HL-60/S4 (cell line): ENCODE data around the gene CYB5D1.

Experiments used
- in situ Hi-C: fragments of 300-500 bp; cut with MboI; formaldehyde crosslinking; loops from 2 replicates; pipeline ENCODE4 v1.14.3; 2022; ENCODE audit warnings: low sequenced_read_pairs

The CYB5D1 gene

DNA sequence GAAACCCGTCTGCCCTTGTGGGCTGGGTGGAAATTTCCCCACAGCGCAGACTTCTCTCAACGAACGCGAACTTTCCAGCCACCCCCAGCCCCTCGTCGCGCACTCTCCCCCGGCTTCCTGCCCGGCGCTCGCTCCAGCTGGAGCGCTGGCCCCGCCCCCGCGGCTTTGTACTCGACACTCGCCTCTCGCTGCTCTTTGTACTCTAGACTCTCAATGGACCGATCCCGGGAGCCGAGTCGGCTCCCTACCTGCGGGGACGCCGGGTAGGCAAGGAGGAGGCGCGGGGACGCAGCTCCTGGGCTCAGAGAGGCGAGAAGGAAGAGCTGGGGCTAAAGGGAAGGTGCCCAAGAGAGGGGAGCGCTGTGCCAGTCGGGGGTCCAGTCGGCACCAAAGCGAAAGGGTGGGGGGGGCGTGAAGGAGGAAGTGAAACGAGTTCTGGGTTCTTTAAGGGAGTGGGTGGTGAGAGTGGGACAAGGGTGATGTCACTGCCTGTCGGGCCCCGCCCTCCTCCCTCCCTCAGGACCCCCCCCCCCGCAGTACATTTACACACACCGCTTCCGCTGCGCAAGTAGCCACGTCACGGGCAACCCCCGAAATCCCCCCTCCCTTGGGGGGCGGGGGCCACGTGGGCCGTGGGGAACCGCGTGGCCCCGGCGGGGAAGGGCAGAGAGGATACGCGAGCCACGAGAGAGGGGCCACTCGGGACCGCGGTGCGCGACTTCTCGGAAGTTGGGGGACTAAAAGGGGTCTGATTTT, 14.1 kb upstream of the CYB5D1 start:
- in situ Hi-C loops: no loop called here

DNA sequence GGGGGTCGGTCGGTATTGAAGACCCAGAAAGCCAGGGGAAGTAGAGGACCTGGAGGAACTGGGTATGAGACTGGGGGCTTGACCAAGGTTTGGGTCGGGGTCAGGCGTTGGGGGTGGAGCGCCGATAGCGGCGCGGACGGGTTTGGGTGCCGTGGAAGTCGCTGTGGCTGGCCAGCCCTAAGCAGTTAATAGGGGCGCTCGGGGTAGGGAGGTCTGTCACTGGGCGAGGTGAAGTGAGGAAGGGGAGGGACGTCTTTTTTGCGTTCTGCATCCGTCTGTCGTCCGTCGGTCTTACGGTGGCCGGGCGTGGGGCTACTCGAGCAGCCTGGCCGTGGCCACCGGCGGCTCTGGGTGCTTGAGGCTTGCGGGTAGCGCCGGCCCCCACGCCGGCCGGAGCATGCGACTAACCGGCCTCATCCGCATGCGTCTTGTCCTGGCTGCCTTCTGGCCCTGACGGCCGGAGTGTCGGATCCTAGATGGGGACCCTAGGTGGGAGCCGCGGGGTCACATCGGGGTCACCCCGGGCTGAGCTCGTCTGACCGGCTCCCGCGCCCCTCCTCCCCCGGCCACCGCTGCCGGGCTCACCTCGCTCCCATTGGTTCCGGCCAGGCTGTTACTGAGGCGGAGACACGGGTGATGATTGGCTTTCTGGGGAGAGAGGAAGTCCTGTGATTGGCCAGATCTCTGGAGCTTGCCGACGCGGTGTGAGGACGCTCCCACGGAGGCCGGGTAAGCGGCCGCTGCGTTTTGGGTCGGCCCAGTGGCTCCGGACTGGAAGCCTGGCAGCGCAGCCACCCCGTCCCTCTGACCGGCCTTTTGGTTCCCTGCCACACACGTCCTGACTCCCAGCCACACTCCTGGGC, 13.3 kb upstream of the CYB5D1 start:
- in situ Hi-C loops: no loop called here

DNA sequence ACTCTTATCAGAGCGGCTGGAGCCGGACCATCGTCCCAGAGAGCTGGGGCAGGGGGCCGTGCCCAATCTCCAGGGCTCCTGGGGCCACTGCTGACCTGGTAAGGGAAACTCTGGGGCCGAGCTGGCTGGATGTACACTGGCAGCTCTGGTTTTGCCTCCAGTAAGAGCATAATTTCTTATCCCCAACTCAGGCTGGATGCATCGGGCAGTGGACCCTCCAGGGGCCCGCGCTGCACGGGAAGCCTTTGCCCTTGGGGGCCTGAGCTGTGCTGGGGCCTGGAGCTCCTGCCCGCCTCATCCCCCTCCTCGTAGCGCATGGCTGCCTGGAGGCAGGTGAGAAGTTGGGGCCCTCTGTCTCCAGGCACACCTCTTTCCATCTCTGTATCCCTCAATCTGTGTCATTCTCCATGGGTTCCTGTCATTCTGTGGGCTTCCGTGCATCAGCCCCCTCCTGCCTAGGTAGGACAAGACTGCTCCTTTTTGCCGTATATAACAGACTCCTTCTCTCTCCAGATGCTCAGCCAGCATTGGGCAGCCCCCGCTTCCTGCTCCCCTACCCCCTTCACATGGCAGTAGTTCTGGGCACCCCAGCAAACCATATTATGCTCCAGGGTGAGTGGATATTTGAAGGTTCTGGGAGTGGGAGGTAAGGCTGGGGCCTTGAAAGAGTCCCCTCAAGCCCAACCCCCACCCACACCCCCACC, 12.3 kb upstream of the CYB5D1 start:
- in situ Hi-C loops: no loop called here

- in situ Hi-C loops: no loop called here
Measured at GRCh38 chr17:7846063-7846735, 11.6 kb upstream of the CYB5D1 start.

GRCh38 chr17:7846765-7847661, 10.8 kb upstream of the CYB5D1 start:
- in situ Hi-C loops: no loop called here

DNA sequence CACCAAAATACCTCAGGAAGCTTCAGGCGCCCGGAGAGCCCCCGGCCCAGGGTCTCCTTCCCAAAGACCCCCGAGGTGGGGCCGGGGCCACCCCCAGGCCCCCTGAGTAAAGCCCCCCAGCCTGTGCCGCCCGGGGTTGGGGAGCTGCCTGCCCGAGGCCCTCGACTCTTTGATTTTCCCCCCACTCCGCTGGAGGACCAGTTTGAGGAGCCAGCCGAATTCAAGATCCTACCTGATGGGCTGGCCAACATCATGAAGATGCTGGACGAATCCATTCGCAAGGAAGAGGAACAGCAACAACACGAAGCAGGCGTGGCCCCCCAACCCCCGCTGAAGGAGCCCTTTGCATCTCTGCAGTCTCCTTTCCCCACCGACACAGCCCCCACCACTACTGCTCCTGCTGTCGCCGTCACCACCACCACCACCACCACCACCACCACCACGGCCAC, 9.6 kb upstream of the CYB5D1 start:
- in situ Hi-C loops: no loop called here

DNA sequence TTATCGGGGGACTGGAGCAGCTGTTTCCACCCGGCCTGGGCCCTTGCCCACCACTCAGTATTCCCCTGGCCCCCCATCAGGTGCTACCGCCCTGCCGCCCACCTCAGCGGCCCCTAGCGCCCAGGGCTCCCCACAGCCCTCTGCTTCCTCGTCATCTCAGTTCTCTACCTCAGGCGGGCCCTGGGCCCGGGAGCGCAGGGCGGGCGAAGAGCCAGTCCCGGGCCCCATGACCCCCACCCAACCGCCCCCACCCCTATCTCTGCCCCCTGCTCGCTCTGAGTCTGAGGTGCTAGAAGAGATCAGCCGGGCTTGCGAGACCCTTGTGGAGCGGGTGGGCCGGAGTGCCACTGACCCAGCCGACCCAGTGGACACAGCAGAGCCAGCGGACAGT, 9.1 kb upstream of the CYB5D1 start:
- in situ Hi-C loops: no loop called here

DNA sequence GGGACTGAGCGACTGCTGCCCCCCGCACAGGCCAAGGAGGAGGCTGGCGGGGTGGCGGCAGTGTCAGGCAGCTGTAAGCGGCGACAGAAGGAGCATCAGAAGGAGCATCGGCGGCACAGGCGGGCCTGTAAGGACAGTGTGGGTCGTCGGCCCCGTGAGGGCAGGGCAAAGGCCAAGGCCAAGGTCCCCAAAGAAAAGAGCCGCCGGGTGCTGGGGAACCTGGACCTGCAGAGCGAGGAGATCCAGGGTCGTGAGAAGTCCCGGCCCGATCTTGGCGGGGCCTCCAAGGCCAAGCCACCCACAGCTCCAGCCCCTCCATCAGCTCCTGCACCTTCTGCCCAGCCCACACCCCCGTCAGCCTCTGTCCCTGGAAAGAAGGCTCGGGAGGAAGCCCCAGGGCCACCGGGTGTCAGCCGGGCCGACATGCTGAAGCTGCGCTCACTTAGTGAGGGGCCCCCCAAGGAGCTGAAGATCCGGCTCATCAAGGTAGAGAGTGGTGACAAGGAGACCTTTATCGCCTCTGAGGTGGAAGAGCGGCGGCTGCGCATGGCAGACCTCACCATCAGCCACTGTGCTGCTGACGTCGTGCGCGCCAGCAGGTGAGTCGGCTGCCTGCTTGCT, 8.6 kb upstream of the CYB5D1 start:
- in situ Hi-C loops: no loop called here

GRCh38 chr17:7849751-7850504, 7.9 kb upstream of the CYB5D1 start:
- in situ Hi-C loops: no loop called here

GRCh38 chr17:7850701-7851437, 6.9 kb upstream of the CYB5D1 start:
- in situ Hi-C loops: no loop called here

DNA sequence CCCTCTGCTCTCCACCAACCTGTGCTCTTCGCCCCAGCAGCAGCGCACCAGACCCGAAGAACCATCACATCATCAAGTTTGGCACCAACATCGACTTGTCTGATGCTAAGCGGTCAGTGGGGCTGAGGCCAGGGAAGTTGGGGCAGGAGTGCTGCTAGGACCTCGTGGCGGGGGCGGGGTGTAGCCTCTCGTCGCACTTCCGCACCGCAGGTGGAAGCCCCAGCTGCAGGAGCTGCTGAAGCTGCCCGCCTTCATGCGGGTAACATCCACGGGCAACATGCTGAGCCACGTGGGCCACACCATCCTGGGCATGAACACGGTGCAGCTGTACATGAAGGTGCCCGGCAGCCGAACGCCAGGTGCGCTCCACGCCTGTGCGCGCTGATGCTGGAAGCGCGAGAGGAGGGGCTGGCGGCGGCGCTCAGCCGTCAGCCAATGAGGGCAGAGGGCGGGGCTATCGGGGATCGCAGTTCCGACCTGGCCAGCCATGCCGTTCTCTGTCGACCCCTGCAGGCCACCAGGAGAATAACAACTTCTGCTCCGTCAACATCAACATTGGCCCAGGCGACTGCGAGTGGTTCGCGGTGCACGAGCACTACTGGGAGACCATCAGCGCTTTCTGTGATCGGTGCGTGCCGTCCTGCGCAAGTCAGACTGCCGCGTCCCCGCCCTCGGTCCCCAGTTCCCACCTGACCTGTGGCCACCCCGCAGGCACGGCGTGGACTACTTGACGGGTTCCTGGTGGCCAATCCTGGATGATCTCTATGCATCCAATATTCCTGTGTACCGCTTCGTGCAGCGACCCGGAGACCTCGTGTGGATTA, 6.2 kb upstream of the CYB5D1 start:
- in situ Hi-C loops: no loop called here

DNA sequence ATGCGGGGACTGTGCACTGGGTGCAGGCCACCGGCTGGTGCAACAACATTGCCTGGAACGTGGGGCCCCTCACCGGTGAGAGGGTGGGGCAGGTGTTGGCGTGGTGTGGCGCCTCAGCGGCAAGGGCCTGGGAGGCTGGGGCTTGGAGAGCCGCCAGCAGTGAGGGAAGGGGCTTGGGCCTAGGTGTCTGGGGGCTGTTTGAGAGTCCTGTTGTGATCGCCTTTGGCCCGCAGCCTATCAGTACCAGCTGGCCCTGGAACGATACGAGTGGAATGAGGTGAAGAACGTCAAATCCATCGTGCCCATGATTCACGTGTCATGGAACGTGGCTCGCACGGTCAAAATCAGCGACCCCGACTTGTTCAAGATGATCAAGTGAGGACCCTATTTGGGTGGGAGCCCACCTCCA, 5.5 kb upstream of the CYB5D1 start:
- in situ Hi-C loops: no loop called here

DNA sequence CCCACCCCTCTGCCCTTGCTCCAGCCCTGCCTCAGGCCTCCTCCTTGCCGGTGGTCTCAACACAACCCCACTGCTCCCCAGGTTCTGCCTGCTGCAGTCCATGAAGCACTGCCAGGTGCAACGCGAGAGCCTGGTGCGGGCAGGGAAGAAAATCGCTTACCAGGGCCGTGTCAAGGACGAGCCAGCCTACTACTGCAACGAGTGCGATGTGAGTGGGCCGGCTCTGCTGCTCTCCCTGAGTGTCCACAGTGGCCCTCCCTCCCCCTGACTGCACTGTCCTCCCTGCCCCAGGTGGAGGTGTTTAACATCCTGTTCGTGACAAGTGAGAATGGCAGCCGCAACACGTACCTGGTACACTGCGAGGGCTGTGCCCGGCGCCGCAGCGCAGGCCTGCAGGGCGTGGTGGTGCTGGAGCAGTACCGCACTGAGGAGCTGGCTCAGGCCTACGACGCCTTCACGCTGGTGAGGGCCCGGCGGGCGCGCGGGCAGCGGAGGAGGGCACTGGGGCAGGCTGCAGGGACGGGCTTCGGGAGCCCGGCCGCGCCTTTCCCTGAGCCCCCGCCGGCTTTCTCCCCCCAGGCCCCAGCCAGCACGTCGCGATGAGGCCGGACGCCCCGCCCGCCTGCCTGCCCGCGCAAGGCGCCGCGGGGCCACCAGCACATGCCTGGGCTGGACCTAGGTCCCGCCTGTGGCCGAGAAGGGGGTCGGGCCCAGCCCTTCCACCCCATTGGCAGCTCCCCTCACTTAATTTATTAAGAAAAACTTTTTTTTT, 4.7 kb upstream of the CYB5D1 start:
- in situ Hi-C loops: no loop called here

GRCh38 chr17:7853691-7854038, 4.1 kb upstream of the CYB5D1 start:
- in situ Hi-C loops: no loop called here

GRCh38 chr17:7854078-7854777, 3.6 kb upstream of the CYB5D1 start:
- in situ Hi-C loops: no loop called here
